GM19328 (cell line): ENCODE measurements around the gene PTPRN2.

Experiments
- ATAC-seq: cut with Tn5 transposase; IDR thresholded peaks from one replicate; pipeline ENCODE4 v1.9.1; 2021; ENCODE audit warnings: mild to moderate bottlenecking, moderate library complexity; ENCODE audit not compliant: unreplicated experiment

PTPRN2 gene

GRCh38 chr7:157550300-157551275 is 1037.0 kb downstream of the PTPRN2 start:
- ATAC-seq, result no peak

- ATAC-seq, result no peak
Measured at GRCh38 chr7:157549612-157550299, 1037.9 kb downstream of the PTPRN2 start.

- ATAC-seq, result no peak
Measured at GRCh38 chr7:157548691-157549303, 1038.8 kb downstream of the PTPRN2 start.

- ATAC-seq, result no peak
Measured at GRCh38 chr7:157547611-157548010, 1040.0 kb downstream of the PTPRN2 start.

GRCh38 chr7:157547102-157547501 is 1040.5 kb downstream of the PTPRN2 start:
- no peak for ATAC-seq

- no peak for ATAC-seq
Measured at GRCh38 chr7:157545681-157546060, 1042.0 kb downstream of the PTPRN2 start.

- ATAC-seq, result no peak
Measured at GRCh38 chr7:157544980-157545680, 1042.5 kb downstream of the PTPRN2 start.

GRCh38 chr7:157544226-157544625 is 1043.4 kb downstream of the PTPRN2 start:
- ATAC-seq, result no peak

- no peak for ATAC-seq
Measured at GRCh38 chr7:157543791-157544190, 1043.8 kb downstream of the PTPRN2 start.

- ATAC-seq, result no peak
Measured at GRCh38 chr7:157543276-157543675, 1044.3 kb downstream of the PTPRN2 start.

- ATAC-seq, result no peak
Measured at GRCh38 chr7:157542068-157543021, 1045.3 kb downstream of the PTPRN2 start.

- no peak for ATAC-seq
Measured at GRCh38 chr7:157541295-157542067, 1046.1 kb downstream of the PTPRN2 start.

- ATAC-seq, result no peak
Measured at GRCh38 chr7:157540606-157541294, 1046.9 kb downstream of the PTPRN2 start.

- ATAC-seq, result no peak
Measured at GRCh38 chr7:157540020-157540419, 1047.6 kb downstream of the PTPRN2 start.

- ATAC-seq, result no peak
Measured at GRCh38 chr7:157539521-157539920, 1048.1 kb downstream of the PTPRN2 start.

- no peak for ATAC-seq
Measured at GRCh38 chr7:157538735-157539134, 1048.9 kb downstream of the PTPRN2 start.

GRCh38 chr7:157538321-157538720 is 1049.3 kb downstream of the PTPRN2 start:
- no peak for ATAC-seq

- no peak for ATAC-seq
Measured at GRCh38 chr7:157537056-157537455, 1050.6 kb downstream of the PTPRN2 start.
